ENCODE measurements around the gene WDFY4. TPM values are rescaled to one million over a fixed set of nuclear protein-coding genes. Genes with fewer than 3 reads are reported as not detected.

WDFY4 gene
- total RNA-seq, 1 experiment from 2014 or later = 0.22 TPM

- peaks cover 42% of the 10 kb centered on the region for H3K27me3 ChIP-seq (ENCODE audit: insufficient read depth, low read length)
Measured at GRCh38 chr10:48768926-48769325, 84.3 kb downstream of the WDFY4 start.

More at GRCh38 chr10:48768926-48769325, 84.3 kb downstream of the WDFY4 start:
- intact Hi-C loops (cut with micrococcal nuclease) = no loop called here
- no peaks in the 10 kb centered on the region for H3K9me2 ChIP-seq (ENCODE audit: insufficient read depth)
- H4K20me1 ChIP-seq (ENCODE audit: insufficient read depth) = no peaks in the 10 kb centered on the region
- no TSS peak for BruUV-seq (replicated peaks)
- H2AFZ ChIP-seq (ENCODE audit: low read depth, low read length, poor library complexity, severe bottlenecking) = no peak overlapping the region
- H3K4me1 ChIP-seq (ENCODE audit: control insufficient read depth in 1 of 2, insufficient read depth in 2 of 2, low read length in 2 of 2) = no peaks in the 10 kb centered on the region
- H3K36me3 ChIP-seq (ENCODE audit: control insufficient read depth in 1 of 2, insufficient read depth in 2 of 2, low read length in 2 of 2) = no peaks in the 10 kb centered on the region
- no peak for TF ChIP-seq JUND (IDR thresholded peaks at IDR 0.05)
- no peak for TF ChIP-seq REST (IDR thresholded peaks at IDR 0.05; ENCODE audit: low read depth)
- TF ChIP-seq YY1 (IDR thresholded peaks at IDR 0.05; ENCODE audit: extremely low read depth, insufficient replicate concordance, low read depth, low read length) = no peak
- TF ChIP-seq, protein P1, sequence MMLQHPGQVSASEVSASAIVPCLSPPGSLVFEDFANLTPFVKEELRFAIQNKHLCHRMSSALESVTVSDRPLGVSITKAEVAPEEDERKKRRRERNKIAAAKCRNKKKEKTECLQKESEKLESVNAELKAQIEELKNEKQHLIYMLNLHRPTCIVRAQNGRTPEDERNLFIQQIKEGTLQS (IDR thresholded peaks at IDR 0.05) = no peak
- TF ChIP-seq ZFX (IDR thresholded peaks at IDR 0.05) = no peak
- no peak for TF ChIP-seq ZNF274 (IDR thresholded peaks at IDR 0.05; ENCODE audit: low read depth, low read length)
- no peak for TF ChIP-seq EGR1 (IDR thresholded peaks at IDR 0.05; ENCODE audit: low read depth)
- no peak for TF ChIP-seq ELF1 (IDR thresholded peaks at IDR 0.05; ENCODE audit: borderline replicate concordance, low read depth)
- no peak for TF ChIP-seq MAX (IDR thresholded peaks at IDR 0.05)
- no peak for TF ChIP-seq FOSL1 (IDR thresholded peaks at IDR 0.05; ENCODE audit: low read depth)
- no peak for TF ChIP-seq POLR2AphosphoS5 (IDR thresholded peaks at IDR 0.05; ENCODE audit: low read depth, low read length)
- no peak for TF ChIP-seq EZH2phosphoT487 (IDR thresholded peaks at IDR 0.05; ENCODE audit: borderline replicate concordance)
- no peak for TF ChIP-seq RAD21 (IDR thresholded peaks at IDR 0.05; ENCODE audit: low read depth)
- TF ChIP-seq, protein P2, sequence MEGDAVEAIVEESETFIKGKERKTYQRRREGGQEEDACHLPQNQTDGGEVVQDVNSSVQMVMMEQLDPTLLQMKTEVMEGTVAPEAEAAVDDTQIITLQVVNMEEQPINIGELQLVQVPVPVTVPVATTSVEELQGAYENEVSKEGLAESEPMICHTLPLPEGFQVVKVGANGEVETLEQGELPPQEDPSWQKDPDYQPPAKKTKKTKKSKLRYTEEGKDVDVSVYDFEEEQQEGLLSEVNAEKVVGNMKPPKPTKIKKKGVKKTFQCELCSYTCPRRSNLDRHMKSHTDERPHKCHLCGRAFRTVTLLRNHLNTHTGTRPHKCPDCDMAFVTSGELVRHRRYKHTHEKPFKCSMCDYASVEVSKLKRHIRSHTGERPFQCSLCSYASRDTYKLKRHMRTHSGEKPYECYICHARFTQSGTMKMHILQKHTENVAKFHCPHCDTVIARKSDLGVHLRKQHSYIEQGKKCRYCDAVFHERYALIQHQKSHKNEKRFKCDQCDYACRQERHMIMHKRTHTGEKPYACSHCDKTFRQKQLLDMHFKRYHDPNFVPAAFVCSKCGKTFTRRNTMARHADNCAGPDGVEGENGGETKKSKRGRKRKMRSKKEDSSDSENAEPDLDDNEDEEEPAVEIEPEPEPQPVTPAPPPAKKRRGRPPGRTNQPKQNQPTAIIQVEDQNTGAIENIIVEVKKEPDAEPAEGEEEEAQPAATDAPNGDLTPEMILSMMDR (IDR thresholded peaks at IDR 0.05 in 2 of 3, conservative IDR thresholded peaks at IDR 0.05 in 1 of 3; ENCODE audit: borderline replicate concordance in 1 of 3, insufficient read depth in 1 of 3, low read depth in 2 of 3, low read length in 2 of 3) = no peak
- H3K9ac ChIP-seq (ENCODE audit: low read length) = no peak overlapping the region
- ATAC-seq = no peak
- no peak for DNase-seq (ENCODE audit: low read depth, low spot score)
- no peaks in the 10 kb centered on the region for H3K79me2 ChIP-seq (ENCODE audit: insufficient read depth, low read length)
- no peak overlapping the region for H3K27ac ChIP-seq (ENCODE audit: low read depth, low read length)
- ChIA-PET RAD21 (ENCODE audit: low non-redundant PET in 1 of 2, low total read pairs in 2 of 2, uncharacterized antibody in 2 of 2, unreplicated experiment in 2 of 2) (no interaction called here), CTCF (no interaction called here), POLR2A (no interaction called here)
- H3K9me3 ChIP-seq (ENCODE audit: control insufficient read depth in 1 of 2, insufficient read depth in 1 of 2, low read depth in 1 of 2, low read length in 2 of 2) = no peaks in the 10 kb centered on the region
- no peak overlapping the region for H3K4me3 ChIP-seq (replicated peaks in 1 of 2; ENCODE audit: low read depth in 1 of 2, low read length in 2 of 2)
- no peak overlapping the region for H3K4me2 ChIP-seq (ENCODE audit: low read length)
